HuH-7 (cell line): ENCODE measurements around the gene HTR4.
"Not testable (repeated sequence)": the region's sequence is repeated elsewhere in the genome, so short reads cannot be mapped to it uniquely, and the experiment has no call there.

ENCODE experiments used
- DNase-seq: peaks from one replicate; pipeline ENCODE4 v3.0.0; 2011; ENCODE audit warnings: low spot score

Gene HTR4

GRCh38 chr5:148532969-148533670 lies 121.2 kb downstream of the HTR4 start:
- no peak for DNase-seq

- not testable (repeated sequence) for DNase-seq
These were observed 124.9 kb downstream of the HTR4 start for GRCh38 chr5:148529450-148529849.

GRCh38 chr5:148524721-148525120 lies 129.6 kb downstream of the HTR4 start:
- DNase-seq, result no peak

GRCh38 chr5:148523139-148523538 lies 131.2 kb downstream of the HTR4 start:
- DNase-seq, result no peak

GRCh38 chr5:148515460-148515859 lies 138.9 kb downstream of the HTR4 start:
- no peak for DNase-seq

- DNase-seq, result no peak
These were observed 140.0 kb downstream of the HTR4 start for GRCh38 chr5:148514344-148514743.

GRCh38 chr5:148512498-148512897 lies 141.8 kb downstream of the HTR4 start:
- DNase-seq, result no peak

GRCh38 chr5:148511810-148512347 lies 142.4 kb downstream of the HTR4 start:
- DNase-seq, result no peak

GRCh38 chr5:148509893-148510292 lies 144.4 kb downstream of the HTR4 start:
- no peak for DNase-seq

GRCh38 chr5:148507648-148508047 lies 146.7 kb downstream of the HTR4 start:
- no peak for DNase-seq

- DNase-seq, result no peak
These were observed 154.9 kb downstream of the HTR4 start for GRCh38 chr5:148499452-148499851.

GRCh38 chr5:148497757-148498156 lies 156.6 kb downstream of the HTR4 start:
- no peak for DNase-seq

GRCh38 chr5:148492351-148492750 lies 162.0 kb downstream of the HTR4 start:
- DNase-seq, result no peak

GRCh38 chr5:148491793-148492184 lies 162.5 kb downstream of the HTR4 start:
- peak; percentile 21 for DNase-seq

GRCh38 chr5:148491015-148491792 lies 163.1 kb downstream of the HTR4 start:
- no peak for DNase-seq

- DNase-seq, result no peak
These were observed 165.6 kb downstream of the HTR4 start for GRCh38 chr5:148488757-148489156.

- no peak for DNase-seq
These were observed 167.9 kb downstream of the HTR4 start for GRCh38 chr5:148486456-148486855.

- DNase-seq, result no peak
These were observed 169.7 kb downstream of the HTR4 start for GRCh38 chr5:148484651-148485050.

GRCh38 chr5:148483750-148484149 lies 170.6 kb downstream of the HTR4 start:
- DNase-seq, result no peak

- peak; percentile 55 for DNase-seq
These were observed 171.4 kb downstream of the HTR4 start for GRCh38 chr5:148482697-148483462.

- no peak for DNase-seq
These were observed 172.1 kb downstream of the HTR4 start for GRCh38 chr5:148482196-148482595.

GRCh38 chr5:148477429-148477828 lies 176.9 kb downstream of the HTR4 start:
- no peak for DNase-seq

GRCh38 chr5:148476302-148476701 lies 178.0 kb downstream of the HTR4 start:
- no peak for DNase-seq
